HG02571 (cell line): ENCODE measurements around the gene KIAA0513.

Experiments used
- ATAC-seq: cut with Tn5 transposase; IDR thresholded peaks from one replicate; pipeline ENCODE4 v1.9.1; 2021; ENCODE audit warnings: mild to moderate bottlenecking, moderate library complexity; ENCODE audit not compliant: unreplicated experiment

KIAA0513 gene

GRCh38 chr16:85086347-85087291 lies 59.0 kb downstream of the KIAA0513 start:
- no peak for ATAC-seq

GRCh38 chr16:85087899-85088569 lies 60.4 kb downstream of the KIAA0513 start:
- no peak for ATAC-seq

- no peak for ATAC-seq
Observed at GRCh38 chr16:85088570-85089199, 61.1 kb downstream of the KIAA0513 start.

- ATAC-seq, result no peak
Observed at GRCh38 chr16:85089525-85089924, 61.9 kb downstream of the KIAA0513 start.

DNA sequence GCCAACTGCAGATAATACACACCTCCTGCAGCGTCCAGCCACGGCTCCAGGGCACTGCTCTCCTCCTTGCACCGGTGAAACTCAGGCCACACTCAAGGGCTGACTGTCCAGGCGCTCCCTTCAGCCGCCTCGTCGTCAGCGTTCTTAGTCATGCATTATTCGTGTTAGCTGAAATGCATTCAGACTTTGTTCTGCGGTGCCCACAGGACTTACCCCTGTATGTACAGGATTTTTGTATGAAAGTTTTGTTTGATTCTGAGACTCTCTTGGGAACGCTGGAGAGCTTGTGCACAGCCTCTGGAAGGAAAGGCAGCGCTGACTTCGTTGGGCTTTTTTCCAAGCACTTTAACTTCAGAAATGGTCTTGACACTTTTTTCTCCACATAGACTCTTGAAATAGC lies 62.6 kb downstream of the KIAA0513 start:
- no peak for ATAC-seq

GRCh38 chr16:85090873-85091521 lies 63.4 kb downstream of the KIAA0513 start:
- no peak for ATAC-seq

- ATAC-seq, result no peak
Observed at GRCh38 chr16:85091522-85091910, 63.9 kb downstream of the KIAA0513 start.

DNA sequence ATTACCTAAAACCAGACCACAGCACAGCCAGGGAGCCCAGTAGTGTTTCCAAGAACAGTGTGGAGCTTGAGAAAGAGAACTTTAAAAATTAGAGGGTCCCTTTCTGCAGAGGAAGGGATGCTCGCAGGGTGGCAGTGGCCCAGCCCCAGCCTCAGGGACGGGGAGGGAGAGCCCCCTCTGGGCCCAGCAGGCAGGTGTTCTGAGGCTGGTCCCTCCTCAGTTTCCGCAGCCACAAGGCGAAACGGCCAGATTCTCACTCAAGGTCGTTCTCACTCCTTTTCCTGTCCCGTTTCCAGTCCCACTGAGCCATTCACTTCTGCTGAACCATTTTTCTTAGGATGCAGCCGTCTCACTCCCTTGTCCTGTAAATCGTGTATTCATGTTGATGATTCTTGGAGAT lies 64.7 kb downstream of the KIAA0513 start:
- no peak for ATAC-seq

DNA sequence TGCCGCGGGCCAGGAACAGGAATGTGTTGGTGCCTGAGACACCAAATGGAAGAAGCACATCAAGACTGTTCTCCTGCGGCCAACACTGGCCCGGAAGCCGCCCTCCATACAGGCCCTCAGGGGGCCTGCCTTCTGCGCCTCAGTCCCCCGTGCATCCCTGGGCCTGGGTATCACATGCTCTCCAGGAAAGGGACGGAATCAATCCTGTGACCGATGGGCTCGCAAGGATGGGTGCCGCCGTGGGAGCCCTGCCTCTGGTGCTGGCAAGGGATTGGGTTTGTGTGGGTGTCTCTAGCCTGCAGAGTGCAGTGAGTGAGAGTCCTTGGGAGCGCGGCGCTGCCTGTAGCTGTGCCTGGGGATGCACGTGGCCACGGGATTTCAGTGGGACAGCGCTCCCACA lies 65.3 kb downstream of the KIAA0513 start:
- no peak for ATAC-seq

DNA sequence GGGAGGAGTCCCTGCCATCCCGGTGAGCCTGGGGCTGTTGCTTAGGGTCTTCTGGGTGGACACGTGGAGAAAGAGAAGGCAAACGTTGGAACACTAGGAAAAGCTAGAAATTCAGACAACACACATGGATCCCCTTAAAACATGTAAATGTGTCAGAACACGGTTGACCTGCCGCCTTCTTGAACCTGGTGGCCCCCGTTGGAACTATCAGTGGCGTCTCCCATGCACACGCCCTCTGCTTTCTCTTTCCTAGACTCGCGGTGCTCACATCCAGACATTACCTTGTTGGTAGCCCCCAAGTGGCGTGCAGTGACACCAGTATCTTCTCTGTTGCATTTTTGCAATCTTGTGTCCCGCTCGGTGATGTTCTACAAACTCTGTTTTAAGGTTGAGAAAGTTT lies 66.1 kb downstream of the KIAA0513 start:
- ATAC-seq, result no peak

DNA sequence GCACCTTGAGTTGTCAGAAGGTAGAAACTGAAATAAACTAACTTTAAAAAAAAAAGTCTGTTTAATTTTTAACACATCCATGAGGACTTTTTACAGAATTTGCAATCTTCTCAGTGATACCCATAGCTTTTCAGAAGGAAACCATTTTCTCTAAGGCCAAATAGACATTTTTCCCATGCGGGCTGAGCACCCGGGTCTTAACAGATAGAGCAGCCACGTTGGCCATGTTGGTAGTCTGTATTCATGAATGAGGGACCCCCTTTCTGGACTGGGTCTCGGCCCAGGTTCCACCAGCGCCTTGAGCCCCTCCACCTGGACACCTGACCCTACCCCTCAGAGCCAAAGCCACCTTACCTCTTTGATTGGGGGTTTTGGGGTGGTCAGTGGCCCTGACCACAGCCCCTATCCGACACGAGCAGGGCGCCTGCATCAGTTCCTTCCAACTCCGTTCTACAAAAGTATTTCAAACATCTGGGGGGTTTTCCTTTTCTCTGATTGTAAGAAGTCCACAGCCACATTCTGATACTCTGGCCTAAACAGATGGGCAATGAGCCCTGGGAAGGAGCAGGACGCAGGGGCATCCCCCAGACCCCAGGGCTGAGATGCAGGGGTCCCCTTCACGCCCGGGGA lies 66.7 kb downstream of the KIAA0513 start:
- ATAC-seq, result no peak

DNA sequence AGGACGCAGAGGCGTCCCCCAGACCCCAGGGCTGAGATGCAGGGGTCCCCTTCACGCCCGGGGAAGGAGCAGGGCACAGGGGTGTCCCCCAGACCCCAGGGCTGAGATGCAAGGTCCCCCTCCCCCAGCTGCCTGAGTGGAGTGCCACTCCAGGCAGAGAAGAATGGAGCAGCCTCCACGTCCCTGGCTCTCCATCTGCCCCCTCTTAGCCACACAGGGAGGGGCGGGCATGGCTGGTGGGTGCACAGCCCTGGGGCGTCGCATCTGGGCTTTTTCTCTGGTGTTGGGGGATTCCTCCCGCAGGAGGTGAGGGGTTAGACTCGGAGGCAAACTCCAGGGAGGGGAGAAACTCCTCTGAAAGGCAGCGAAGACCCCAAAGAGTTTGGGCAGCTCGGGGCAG lies 67.2 kb downstream of the KIAA0513 start:
- no peak for ATAC-seq

GRCh38 chr16:85096921-85097320 lies 69.3 kb downstream of the KIAA0513 start:
- no peak for ATAC-seq

DNA sequence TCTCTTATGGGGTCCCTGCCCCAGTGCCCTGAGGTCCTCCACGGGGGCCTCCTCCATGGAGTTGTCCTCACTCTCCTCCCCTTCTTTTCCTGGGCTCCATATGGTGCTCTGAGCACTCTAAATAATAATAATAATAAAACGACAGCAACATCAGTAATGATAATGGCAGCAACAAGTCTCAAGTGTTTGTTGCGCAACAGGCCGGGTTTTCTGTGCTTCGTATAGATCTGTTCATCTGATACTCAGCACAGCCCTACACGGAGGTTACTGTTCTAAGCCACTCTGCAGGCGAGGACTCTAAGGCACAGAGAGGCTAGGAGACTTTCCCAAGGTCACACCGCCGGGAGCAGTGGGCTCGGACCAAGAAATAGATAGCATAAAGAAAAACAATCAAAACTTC lies 71.0 kb downstream of the KIAA0513 start:
- ATAC-seq, result no peak

DNA sequence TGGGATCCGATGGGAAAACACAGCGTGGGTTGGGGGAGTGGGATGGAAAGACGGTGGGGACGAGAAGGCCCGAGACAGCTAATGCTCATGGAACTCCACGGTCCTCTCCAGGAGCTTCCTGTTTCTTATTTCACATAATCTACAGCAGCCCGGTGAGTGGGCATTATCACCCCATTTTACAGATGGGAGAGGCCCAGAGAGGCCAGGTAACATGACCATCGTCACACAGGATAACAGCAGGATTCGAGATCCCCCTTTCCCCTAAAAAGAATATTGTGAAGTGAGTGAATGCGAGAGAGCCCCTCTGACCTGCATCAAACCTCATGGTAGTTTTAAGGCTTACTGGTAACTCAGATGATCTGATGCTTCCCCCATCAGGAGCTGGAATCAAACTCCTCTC lies 72.7 kb downstream of the KIAA0513 start:
- ATAC-seq, result no peak

- no peak for ATAC-seq
Observed at GRCh38 chr16:85101956-85102630, 74.5 kb downstream of the KIAA0513 start.

- no peak for ATAC-seq
Observed at GRCh38 chr16:85103114-85104079, 75.8 kb downstream of the KIAA0513 start.

GRCh38 chr16:85104147-85104546 lies 76.6 kb downstream of the KIAA0513 start:
- ATAC-seq, result no peak

GRCh38 chr16:85104821-85105391 lies 77.3 kb downstream of the KIAA0513 start:
- ATAC-seq, result no peak
